22Rv1 (cell line): Measurements from ENCODE around the gene LIMK2.
"Not testable (repeated sequence)": the region's sequence is repeated elsewhere in the genome, so short reads cannot be mapped to it uniquely, and the experiment has no call there.

ENCODE experiments used
- CTCF ChIP-seq: fragments of 450-650 bp; IDR thresholded peaks from 2 replicates; pipeline ENCODE4 v1.5.1; 2017; ENCODE audit warnings: mild to moderate bottlenecking
- ZFX ChIP-seq: fragments of 450-650 bp; IDR thresholded peaks from 2 replicates; pipeline ENCODE4 v1.6.1; 2017; ENCODE audit warnings: antibody characterized with exemption, borderline replicate concordance

GRCh38 chr22:31245998-31246397, 33.9 kb downstream of the LIMK2 start:
- TF ChIP-seq CTCF, ZFX: not testable (repeated sequence)
